GM21723 (cell line): ENCODE data around the gene RTL1.

ENCODE experiments used
- ATAC-seq: cut with Tn5 transposase; IDR thresholded peaks from one replicate; pipeline ENCODE4 v1.9.1; 2021; ENCODE audit warnings: mild to moderate bottlenecking, moderate library complexity; ENCODE audit not compliant: unreplicated experiment

Gene RTL1

DNA sequence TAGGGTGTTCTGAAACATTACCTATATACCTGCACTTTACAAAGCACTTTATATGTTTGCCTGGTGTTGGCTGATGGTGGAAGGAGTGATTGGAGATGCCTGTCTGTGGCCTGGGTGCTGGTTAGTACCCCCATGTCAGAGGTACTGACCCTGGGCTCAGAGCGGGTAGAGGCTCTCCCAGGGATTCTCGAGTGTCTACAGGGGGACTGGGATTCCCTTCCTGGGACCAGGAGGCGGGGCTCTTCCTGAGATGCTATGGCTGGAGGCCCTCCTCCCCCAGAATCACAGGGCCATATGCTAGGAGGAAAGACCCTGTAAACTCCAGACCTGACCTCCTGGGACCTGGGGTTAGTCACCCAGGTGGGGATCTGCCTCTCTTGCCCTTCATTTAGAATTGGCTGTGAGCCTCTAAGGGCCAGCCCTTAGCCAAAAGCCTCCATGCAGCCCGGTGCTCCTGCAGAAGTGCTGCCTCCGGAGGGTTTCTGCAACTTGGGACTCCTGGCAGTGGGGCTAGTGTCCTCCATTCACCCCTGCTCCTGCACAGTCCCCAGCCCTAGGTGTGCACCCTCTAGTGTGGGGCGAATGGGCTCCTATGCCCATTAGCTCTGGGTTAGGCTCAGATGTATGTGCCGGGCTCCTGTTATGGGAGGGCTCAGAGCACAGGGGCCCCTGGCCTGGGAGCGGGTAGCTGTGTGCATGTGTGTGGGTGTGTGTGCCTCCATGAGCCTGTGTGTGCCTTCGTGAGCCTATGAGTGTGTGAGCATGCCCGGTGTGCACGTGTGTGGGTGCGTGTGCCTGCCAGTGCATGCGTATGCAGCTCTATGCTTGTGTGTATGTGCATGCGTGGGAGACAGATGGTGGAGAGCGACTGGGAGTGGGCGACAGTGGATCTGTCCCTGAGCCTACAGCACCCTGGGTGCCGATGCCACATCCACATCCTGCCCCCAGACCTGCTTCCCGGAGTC lies 36.6 kb downstream of the RTL1 start:
- no peak for ATAC-seq

DNA sequence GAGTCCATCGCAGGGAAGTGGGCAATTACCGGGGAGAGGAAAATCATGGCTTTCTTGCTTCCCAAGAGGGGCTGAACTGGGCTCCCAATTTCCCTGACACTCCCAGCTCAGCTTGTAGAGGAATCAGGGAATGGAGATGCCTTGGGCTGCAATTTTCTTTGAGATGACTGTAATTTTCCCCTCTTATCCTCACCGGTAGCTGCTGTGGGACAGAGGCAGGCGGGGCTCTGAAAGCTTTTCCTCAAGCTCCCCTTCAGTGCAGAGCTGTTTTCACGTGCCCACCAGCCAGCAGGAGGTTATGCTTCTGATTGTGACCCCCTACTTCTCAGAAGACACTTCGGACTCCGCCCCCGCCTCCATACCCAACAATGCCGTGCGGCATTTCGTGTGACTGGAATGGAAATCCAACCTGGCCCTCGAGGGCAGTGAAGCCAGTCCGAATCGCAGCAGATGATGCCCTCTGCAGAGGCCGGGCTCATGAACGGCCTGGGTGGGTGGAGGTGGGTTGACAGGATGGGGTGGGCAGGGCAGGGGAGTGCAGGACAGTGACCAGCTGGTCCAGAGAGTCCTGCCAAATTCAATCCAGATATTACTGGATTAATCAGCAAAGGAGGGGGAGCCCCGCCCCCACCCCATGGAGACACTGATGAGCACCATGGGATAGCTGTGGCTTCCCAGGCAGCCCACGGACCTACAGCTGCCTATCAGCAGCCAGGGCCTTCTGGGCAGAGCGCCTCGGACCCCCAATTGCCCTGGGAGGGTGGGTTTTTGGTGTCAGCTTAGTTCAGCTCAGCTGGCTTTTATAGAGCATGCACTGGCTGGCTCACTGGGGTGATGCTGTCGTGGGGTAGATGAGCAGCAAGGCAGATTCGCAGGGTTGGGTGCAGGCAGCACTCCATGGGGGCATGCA lies 37.6 kb downstream of the RTL1 start:
- ATAC-seq: no peak

DNA sequence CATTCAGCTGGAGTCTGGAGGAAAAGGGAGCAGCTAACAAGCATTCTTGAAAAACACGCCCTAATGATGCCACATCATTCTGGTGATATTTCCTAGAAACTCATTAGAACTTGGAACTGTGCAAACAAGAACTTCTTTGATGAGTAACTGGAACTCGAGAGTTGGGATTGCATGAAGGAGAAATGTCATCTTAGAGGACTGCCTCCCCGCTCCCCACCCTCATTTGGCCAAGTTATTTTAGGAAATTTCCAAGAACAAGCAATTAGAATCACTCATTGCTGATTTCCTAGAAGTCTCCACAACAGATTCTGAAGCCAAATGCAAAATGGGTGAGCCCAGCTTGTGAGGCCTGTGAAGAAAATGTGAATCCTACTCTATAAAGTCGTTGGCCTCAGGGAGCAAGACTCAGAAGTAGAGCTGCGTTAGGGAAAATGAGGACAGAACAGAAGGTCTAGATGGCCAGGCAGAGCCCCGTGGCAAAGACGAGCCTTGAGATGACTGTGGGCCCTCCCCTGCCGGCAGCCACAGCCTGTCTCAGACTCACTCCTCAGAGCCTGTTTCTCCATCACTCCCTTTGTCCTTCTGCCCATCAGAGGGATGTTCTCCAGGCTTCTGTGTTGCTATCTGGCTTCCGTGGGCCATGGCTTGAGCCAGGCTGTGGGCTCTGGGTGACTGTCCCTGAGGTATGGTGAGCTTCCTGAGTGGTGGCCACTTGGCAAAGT lies 38.4 kb downstream of the RTL1 start:
- ATAC-seq: no peak

DNA sequence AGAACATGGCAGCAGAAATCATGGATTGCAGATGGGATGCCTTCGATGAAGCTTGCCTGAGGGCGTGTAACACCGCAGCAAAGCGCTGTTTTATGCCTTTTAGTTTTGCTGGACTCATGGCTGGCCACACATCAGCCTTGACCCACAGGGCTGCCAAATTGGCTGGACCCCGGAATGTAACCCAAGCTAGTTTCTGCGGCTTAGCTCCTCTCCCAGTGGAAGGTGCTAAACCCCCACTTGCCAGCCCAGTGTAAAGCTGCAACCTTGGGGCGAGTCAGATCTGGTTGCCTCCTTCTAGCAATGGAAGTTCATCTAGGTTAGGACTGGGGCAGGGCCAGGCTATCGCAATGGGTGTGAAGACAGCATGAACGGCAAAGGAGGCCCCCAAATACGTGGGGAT lies 39.3 kb downstream of the RTL1 start:
- ATAC-seq: no peak

DNA sequence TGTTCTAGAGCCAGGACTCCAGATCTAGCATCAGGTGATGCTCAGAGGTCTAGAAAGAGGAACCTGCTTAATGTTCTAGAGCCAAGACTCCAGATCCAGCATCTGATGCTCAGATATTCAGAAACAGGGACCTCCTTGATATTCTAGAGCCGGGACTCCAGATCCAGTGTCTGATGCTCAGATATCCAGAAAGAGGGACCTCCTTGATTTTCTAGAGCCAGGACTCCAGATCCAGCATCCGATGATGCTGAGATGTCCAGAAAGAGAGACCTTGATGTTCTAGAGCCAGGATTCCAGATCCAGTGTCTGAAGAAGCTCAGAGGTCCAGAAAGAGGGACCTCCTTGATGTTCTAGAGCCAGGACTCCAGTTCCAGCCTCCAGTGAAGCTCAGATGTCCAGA lies 40.7 kb downstream of the RTL1 start:
- no peak for ATAC-seq

DNA sequence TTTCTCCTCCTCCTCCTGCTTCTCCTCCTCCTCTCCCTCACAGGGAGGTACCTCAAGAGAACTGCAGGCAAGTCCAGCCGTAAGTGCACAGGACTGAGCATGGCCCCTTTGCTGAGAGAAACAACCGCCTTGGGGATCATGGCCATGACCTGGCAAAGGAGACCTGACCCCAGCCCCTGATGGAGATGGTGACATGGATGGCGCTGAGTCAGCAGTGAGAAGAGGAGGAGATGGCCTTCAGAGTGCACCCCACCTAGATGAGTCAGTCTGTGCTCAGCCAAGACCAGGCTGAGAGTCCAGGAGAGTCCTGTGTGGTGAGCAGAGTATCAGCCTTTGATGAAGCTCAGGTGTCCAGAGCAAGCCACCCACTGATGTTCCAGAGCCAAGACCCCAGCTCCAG lies 41.2 kb downstream of the RTL1 start:
- ATAC-seq: no peak

DNA sequence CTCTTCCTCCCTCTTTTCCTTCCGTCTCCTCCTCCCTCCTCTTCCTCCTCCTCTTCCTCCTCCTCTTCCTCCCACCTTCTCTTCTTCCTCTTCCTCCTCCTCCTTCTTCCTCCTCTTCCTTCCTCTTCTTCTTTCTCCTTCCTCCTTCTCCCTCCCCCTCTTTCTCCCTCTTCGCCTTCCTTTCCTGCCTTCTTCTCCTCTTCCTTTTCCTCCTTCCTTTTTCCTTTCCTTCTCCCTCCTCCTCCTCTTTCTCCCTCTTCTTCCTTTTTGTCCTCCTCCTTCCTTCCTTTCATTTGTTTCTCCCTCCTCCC lies 41.6 kb downstream of the RTL1 start:
- ATAC-seq: no peak

DNA sequence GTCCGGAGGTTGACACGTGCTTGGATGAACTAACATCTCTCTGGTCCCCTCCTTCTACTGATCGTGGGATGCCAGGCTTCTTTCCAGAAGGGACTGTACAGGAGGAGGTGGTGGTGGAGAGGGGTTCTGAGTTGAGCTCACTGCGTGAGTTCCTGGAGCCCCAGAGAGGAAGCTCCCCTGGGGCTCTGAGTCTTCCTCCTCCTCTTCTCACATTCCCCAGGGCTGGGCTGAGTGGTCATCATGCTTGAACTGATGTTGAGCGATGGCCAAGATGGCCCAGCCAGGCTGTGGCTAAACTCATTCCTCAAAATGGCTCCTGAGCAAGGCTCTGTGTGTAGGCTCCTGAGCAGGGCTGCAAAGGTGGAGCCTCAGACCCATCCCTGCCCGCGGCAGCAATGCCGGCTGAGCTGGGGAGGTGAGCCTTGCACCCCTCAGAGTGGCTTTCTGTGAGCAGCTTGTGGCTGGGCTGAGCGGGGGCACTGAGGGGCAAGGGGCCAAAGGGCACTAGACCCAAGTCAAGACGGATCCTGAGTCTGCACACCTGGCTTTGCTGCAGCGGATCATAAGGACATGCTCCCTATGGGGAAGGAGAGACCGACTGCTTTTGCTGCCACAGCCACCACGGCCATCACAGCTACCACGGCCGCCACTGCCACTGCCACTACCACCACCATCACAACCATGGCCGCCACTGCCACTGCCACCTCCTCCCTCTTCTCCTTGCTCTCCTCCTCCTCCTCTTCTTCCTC lies 42.2 kb downstream of the RTL1 start:
- no peak for ATAC-seq

DNA sequence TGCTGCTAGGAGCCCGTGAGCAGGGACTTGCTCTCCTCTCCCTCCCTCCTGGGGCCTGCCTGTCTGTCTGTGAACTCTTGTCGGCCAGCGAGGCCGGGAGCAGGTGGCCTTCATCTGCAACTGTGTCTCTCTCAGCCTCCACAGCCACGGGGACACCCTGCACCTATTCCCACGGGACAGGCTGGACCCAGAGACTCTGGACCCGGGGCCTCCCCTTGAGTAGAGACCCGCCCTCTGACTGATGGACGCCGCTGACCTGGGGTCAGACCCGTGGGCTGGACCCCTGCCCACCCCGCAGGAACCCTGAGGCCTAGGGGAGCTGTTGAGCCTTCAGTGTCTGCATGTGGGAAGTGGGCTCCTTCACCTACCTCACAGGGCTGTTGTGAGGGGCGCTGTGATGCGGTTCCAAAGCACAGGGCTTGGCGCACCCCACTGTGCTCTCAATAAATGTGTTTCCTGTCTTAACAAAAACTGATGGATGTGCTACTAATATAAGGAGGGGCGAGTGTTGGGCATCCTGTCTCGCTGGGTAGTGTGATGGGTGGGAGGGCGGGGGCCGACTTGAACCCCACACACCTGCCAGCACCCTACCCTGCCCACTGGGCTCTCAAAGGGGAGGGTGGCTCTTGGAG lies 42.9 kb downstream of the RTL1 start:
- no peak for ATAC-seq

DNA sequence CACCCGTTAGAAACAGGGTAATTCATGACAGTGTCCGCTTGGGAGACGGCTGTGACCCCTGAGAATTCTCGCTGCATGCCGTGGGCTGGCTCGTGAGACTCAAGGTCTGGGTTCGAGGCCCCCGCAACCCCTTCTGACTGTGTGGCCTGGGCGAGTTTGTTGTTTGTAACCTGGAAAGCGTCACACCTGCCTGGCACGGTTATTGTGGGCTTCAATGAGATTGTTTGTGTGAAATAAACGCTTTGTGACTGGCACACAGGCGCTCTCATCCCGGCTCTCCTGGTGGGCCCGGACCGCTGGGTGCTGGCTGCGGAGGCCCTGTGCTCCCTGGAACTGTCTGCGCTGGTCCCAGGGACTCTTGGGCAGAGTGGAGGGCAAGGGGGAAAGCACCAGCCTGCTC lies 43.7 kb downstream of the RTL1 start:
- no peak for ATAC-seq

DNA sequence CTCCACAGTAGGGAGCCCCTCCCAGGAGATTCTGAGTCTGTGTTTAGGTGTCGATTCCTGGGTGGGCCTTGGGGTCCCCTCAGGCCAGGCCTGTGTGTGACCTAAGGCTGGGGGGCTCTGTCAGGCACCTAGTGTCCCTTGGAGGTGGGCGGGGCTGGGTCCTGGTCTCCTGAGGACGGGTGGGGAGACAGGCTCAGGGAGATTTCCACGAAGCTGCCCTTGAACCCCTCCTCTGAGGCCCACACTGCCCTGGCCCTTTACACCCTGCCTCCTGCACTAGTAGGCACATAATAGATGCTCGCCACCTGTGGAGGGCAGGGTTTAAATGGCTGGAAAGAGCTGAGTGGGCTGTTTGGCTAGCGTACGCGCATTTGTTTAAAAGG lies 44.7 kb downstream of the RTL1 start:
- ATAC-seq: no peak

DNA sequence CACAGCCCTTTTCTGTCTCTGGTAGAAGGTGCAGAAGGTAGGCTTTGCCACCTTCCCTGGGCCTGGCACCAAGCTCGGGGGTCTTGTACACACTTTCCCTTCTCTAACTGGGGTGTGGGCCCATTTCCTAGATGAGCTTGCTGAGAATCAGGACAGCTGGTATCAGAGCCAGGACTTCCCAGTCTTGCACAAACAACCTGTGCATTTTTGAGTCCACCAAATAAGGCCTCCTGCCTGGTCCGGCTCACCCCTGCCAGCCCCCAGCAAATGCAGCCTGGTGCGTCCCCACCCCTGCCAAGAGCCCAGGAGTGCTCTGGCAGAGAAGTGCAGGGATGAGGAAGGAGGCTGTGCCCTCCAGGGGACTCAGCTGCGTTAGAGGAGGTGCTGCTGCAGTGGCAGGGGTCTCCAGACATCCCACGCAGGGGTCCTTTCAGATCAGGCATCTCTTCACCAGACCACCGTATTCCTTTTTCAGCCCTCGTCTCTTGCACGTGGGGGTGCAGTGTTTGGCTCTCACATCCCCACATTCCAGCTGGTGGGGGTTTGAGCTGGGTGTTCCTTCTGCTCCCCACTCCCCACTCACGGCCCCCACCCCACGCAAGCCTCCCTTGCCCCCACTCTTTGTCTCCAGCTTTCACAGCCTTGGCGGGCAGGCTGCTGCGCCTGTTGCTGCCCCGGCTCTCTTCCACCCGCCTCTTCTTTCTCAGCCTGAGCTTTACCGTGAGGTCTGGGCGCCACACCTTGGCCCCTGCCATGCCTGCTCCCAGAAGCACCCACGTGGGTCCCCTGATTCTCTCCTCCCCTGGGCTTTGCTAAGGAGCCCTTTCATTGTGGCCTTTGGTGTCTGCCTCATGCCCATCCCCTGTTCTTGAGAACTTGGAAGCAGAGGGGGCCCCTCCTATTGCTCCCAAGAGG lies 45.3 kb downstream of the RTL1 start:
- no peak for ATAC-seq

DNA sequence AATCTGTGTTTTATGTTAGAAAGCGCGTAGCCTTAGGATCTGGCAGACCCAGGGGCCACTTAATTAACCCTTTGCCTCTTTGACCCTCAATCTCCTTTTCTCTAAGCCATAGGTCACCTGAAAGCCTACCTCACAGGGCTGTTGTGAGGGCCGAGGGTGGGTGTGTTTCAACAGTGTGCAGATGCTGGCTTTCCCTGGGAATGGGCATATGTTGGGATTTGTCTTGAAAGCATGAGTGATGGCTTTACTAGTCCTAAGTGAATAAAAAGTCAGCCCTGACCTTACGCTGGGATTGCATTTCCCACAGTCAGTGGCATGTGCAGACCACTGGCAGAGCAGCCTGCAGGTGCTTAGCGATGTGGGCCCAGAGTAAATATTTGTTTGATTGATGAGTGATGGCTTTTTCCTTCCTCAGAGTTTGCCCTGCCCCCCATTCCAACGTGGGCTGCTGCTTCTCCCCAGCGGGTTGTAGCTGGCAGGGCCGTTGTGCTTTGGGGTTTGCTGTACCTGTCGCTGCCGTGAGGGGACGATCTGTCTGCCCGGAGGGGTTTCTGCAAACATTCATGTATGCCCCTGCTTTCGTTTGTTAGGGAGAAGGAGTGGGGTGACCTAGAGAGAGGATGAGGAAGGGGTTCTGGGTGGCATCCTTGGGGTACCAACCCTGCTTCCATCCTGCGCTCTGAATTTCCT lies 46.1 kb downstream of the RTL1 start:
- no peak for ATAC-seq

DNA sequence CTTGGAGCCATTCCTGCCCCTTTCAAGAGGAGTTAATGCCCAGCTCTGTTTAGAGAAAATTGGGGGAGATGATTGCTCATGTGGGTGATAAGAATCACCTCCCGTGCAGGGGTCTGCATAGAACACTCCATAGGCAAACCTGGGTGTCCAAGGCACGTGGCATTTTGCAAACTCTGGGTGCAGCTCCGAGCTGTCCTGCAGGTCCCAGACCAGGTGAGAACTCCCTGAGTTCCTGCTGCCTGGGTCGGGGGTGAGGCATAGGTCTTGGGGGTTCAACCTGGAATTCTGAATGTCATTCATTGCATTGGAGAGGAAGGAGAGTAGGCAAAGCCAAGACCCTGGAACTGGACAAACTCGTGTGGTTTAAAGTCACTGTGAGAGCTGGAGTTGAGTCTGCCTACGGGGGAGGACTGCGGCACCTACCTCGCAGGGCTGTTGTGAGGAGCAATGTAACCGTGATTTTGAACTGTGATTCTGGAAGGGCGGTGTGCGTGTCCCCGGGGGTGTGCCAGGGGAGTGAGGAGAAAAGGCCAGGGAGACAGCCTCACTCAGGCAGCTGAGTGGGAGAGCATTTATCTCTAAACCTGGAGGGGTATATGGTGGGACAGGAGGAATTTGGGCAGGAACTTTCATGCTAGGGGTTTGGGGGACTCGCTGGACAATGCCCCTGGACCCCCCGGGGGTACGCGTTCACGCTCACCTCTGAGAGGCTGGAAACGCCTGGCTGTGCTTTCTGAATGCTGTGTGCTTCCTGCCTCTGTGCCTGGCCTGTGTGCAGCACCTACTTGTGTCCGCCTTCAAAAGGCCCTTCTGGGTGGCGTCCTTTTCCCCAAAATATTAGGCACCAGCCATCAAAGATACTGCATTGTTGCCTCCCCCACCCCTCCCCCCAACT lies 47.2 kb downstream of the RTL1 start:
- no peak for ATAC-seq

DNA sequence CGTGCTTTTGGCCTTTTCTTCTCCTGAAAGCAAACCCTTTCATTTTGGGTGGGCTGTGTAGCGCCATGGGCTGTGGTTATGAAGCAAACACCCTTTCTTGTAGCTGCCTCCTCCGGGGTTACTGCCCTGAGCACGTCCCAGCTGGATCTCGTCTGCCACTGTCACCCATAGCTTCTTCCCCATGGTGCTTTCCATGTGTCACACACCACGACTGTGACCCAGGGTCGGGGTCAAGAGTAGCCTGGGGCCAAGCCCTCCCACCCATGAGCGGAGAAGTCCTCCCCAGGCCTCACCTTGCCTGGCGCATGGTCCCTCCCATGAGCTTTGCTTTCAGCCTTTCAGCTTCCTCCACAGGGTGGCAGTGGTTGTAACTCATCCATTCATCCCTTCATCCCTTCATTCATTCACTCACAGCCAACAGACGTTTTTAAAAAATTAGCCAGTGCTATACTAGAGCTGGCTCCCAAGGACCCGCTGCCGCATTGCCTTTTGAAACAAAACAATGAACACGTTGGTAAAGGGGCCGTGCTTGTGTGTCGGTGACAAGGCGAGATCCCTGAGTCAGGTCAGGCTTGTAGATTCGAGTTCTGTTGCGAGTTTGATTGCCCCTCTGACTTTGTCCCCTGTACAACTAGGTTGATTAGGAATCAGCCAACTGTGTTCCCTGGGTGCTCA lies 48.1 kb downstream of the RTL1 start:
- ATAC-seq: no peak

DNA sequence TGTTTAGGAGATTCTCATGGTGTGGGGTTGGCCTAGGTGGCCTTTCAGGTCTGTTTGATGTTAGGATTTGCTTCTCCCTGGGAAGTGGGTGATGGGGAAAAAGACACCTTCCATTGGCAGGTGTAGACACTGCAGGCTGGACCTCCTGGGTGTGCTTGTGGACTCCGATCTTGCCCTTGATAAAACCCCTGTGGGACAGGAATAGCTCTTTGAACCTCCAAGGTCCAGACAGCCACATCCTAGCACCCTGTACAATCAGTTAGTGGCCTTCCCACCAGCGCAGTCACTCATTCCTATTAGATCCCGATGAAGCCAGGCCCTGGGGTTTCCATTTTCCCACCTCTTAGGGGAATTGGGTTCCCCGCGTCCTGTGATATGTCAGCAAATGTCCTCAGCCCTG lies 49.1 kb downstream of the RTL1 start:
- no peak for ATAC-seq
